T-cell (primary cell): Measurements from ENCODE around the gene PIP4K2B. TPM values are rescaled to one million over a fixed set of nuclear protein-coding genes. Genes with fewer than 3 reads are reported as not detected.
A peak's percentile ranks its signal among the peaks of the same experiment; 100 is the strongest.

Experiments used
- ATAC-seq, 4 experiments: fragments of 200-7000 bp in 3 of 4; fragments of 150-1000 bp in 1 of 4; cut with Tn5 transposase; replicated peaks in 1 of 4; 1 replicate in 3 of 4; 2 replicates in 1 of 4; pipeline ENCODE4 v1.10.0; 2021; ENCODE audit warnings: moderate library complexity in 3 of 4, mild to moderate bottlenecking in 2 of 4, moderate number of reproducible peaks in 1 of 4
- CTCF ChIA-PET, 2 donors: fragments of 300-600 bp; sonication (Branson Sonifier 250); formaldehyde crosslinking; loops; one replicate each; lab custom pipeline; 2022; ENCODE audit warnings: antibody characterized with exemption in 2 of 2; lab: Charles Lee
- POLR2A ChIA-PET, 2 donors: fragments of 300-600 bp; sonication (Branson Sonifier 250); formaldehyde crosslinking; loops; one replicate each; lab custom pipeline; 2022; ENCODE audit warnings: antibody characterized with exemption in 2 of 2; lab: Charles Lee
- DNase-seq, 35 experiments: peaks; one replicate each; pipeline versions ENCODE4 v3.0.0 to v3.0.0-alpha.2; 2013 to 2023
- H3K27ac ChIP-seq: one replicate; pipeline ENCODE4 v1.5.1; 2013; ENCODE audit warnings: low read length
- H3K27me3 ChIP-seq, 2 experiments: replicated peaks in 1 of 2; 1 replicate in 1 of 2; 2 replicates in 1 of 2; pipeline versions ENCODE4 v1.6.1 to v1.7.0; 2013; ENCODE audit warnings: low read length in 1 of 2, mixed read lengths in 1 of 2; ENCODE audit not compliant: control insufficient read depth in 2 of 2, insufficient read depth in 2 of 2; ENCODE audit errors: extremely low read depth in 1 of 2
- H3K36me3 ChIP-seq, 2 donors: 1 replicate in 1 of 2; 2 replicates in 1 of 2; pipeline versions ENCODE4 v1.6.1 to v1.7.0; 2013; ENCODE audit warnings: low read length in 1 of 2; ENCODE audit not compliant: control insufficient read depth in 2 of 2, insufficient read depth in 1 of 2; ENCODE audit errors: extremely low read depth in 1 of 2
- H3K4me1 ChIP-seq, 2 experiments: 1 replicate in 1 of 2; 2 replicates in 1 of 2; pipeline versions ENCODE4 v1.6.1 to v1.7.0; 2013; ENCODE audit warnings: low read length in 2 of 2, mixed read lengths in 1 of 2; ENCODE audit not compliant: insufficient read depth in 2 of 2, control insufficient read depth in 1 of 2; ENCODE audit errors: extremely low read depth in 1 of 2
- H3K4me3 ChIP-seq, 2 donors: 1 replicate in 1 of 2; 2 replicates in 1 of 2; pipeline versions ENCODE4 v1.5.1 to v1.7.0; 2013; ENCODE audit warnings: mild to moderate bottlenecking in 2 of 2, low read length in 1 of 2, moderate library complexity in 1 of 2; ENCODE audit not compliant: control insufficient read depth in 1 of 2; ENCODE audit errors: extremely low read depth in 1 of 2
- H3K9me3 ChIP-seq: 2 replicates; pipeline ENCODE4 v1.7.0; 2013
- H3K27ac Mint-ChIP-seq, 2 donors: one replicate each; pipeline ENCODE4 v1.8.0; 2020 to 2021; ENCODE audit warnings: mild to moderate bottlenecking in 2 of 2, mixed read lengths in 2 of 2
- H3K27me3 Mint-ChIP-seq, 2 donors: one replicate each; pipeline ENCODE4 v1.8.0; 2021 to 2022; ENCODE audit warnings: mixed read lengths in 2 of 2
- H3K36me3 Mint-ChIP-seq: one replicate; pipeline ENCODE4 v1.8.0; 2021; ENCODE audit warnings: mixed read lengths
- H3K4me1 Mint-ChIP-seq, 3 donors: one replicate each; pipeline ENCODE4 v1.8.0; 2020 to 2022; ENCODE audit warnings: mixed read lengths in 3 of 3, mild to moderate bottlenecking in 1 of 3
- H3K4me3 Mint-ChIP-seq, 3 donors: one replicate each; pipeline ENCODE4 v1.8.0; 2020 to 2022; ENCODE audit warnings: mild to moderate bottlenecking in 3 of 3, mixed read lengths in 3 of 3, moderate library complexity in 3 of 3
- H3K9me3 Mint-ChIP-seq, 3 donors: one replicate each; pipeline ENCODE4 v1.8.0; 2020 to 2022; ENCODE audit warnings: mixed read lengths in 3 of 3
- WGBS: methylation state at CpG from one replicate; pipeline ENCODE4 v1.1.5; 2013; ENCODE audit warnings: missing lambda C conversion rate; ENCODE audit not compliant: insufficient coverage; 5-methylcytosine and 5-hydroxymethylcytosine counted together
- total RNA-seq, 35 experiments: library from RNA in 6 of 35; stranded (reverse) in 6 of 35; fragments of 120-200 nt in 1 of 35; gene quantifications; one replicate each; pipeline versions ENCODE4 v1.2.1 to v1.2.4 and lab custom pipeline; 2013 to 2026

Gene PIP4K2B
- total RNA-seq, 5 donors from 2014 or later (not counting 1 experiment from before 2014, with no cell fraction given): 36.4 to 60.3 (median 52.6) TPM

- Histone ChIP-seq H3K9me3 (no peaks in the 10 kb centered on the region), H3K36me3 (peaks cover 9 to 60% of the 10 kb centered on the region in 2 donors), H3K27ac (no peak overlapping the region), H3K4me3 (no peak overlapping the region), H3K4me1 (no peaks in the 10 kb centered on the region), H3K27me3 (no peaks in the 10 kb centered on the region)
- no peak for ATAC-seq
- Mint-ChIP-seq H3K4me3 (no peak overlapping the region), H3K9me3 (no peaks in the 10 kb centered on the region), H3K36me3 (peaks cover 24% of the 10 kb centered on the region), H3K27ac (no peak overlapping the region), H3K4me1 (peaks cover 10 to 17% (median 15%) of the 10 kb centered on the region in 3 donors), H3K27me3 (no peaks in the 10 kb centered on the region)
- DNase-seq: no peak
- 89% methylated on average over 6 of the region's 6 CpGs for WGBS
- CTCF ChIA-PET: no interaction called here
- POLR2A ChIA-PET: no interaction called here
Measured at GRCh38 chr17:38786372-38786771, 13.0 kb downstream of the PIP4K2B start.

- H3K27me3 Mint-ChIP-seq: no peaks in the 10 kb centered on the region
- no peak overlapping the region for H3K4me3 ChIP-seq
- ChIA-PET POLR2A (no interaction called here), CTCF (no interaction called here)
- H3K27ac ChIP-seq: no peak overlapping the region
- H3K36me3 ChIP-seq: peaks cover 11 to 82% of the 10 kb centered on the region in 2 donors
- WGBS: 100% methylated on average over 1 of the region's 3 CpGs
- H3K36me3 Mint-ChIP-seq: peaks cover 43% of the 10 kb centered on the region
- no peaks in the 10 kb centered on the region for H3K9me3 ChIP-seq
- no peaks in the 10 kb centered on the region for H3K9me3 Mint-ChIP-seq
- DNase-seq (no peak), ATAC-seq (no peak)
- no peak overlapping the region for H3K27ac Mint-ChIP-seq
- H3K4me1 ChIP-seq: no peaks in the 10 kb centered on the region
- no peaks in the 10 kb centered on the region for H3K27me3 ChIP-seq
- H3K4me3 Mint-ChIP-seq: no peak overlapping the region
- H3K4me1 Mint-ChIP-seq: peaks cover 2 to 7% (median 3%) of the 10 kb centered on the region in 3 donors
Measured at GRCh38 chr17:38783227-38783626, 16.1 kb downstream of the PIP4K2B start.

GRCh38 chr17:38779965-38780752 is 19.2 kb downstream of the PIP4K2B start:
- H3K4me1 ChIP-seq: no peaks in the 10 kb centered on the region
- H3K4me3 Mint-ChIP-seq: no peak overlapping the region
- 95% methylated on average over 23 of the region's 23 CpGs for WGBS
- H3K27me3 ChIP-seq: no peaks in the 10 kb centered on the region
- H3K36me3 ChIP-seq: peaks cover 17 to 90% of the 10 kb centered on the region in 2 donors
- no peak for ATAC-seq
- DNase-seq: no peak
- peaks cover 0 to 2% (median 0%) of the 10 kb centered on the region in 3 donors for H3K4me1 Mint-ChIP-seq
- H3K9me3 ChIP-seq: no peaks in the 10 kb centered on the region
- CTCF ChIA-PET: no interaction called here
- peaks cover 34% of the 10 kb centered on the region for H3K36me3 Mint-ChIP-seq
- H3K9me3 Mint-ChIP-seq: no peaks in the 10 kb centered on the region
- POLR2A ChIA-PET: no interaction called here
- no peak overlapping the region for H3K27ac ChIP-seq
- H3K27ac Mint-ChIP-seq: no peak overlapping the region
- H3K27me3 Mint-ChIP-seq: no peaks in the 10 kb centered on the region
- H3K4me3 ChIP-seq: no peak overlapping the region

DNA sequence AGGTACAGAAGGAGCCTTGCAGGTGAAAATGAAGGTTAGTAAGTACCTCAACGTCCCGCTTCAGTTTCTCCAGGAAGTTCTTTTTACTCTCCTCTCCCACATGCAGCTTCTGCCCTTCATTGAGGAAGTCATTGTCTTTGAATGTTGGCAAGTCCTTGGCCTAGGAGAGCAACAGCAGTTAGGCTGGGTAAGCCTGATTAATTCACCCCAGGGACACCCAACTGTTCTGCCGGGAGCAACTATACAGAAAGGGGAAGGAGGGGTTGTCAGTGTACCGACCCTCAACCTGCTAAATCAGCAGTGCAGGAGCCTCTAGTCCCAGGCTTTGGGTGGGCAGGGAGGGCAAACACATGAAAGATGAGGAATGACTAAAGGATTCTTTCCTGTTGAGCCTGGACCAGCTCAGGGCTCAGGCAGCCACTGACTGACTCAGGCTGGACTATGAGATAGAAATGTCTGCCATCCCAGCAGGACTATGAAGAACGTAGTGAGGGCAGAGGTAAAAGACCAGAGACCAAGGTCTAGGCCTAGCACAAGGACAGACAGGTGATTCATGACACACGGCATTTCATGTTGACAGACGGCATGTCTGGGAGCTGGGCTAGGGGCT is 21.6 kb downstream of the PIP4K2B start:
- Mint-ChIP-seq H3K27me3 (no peaks in the 10 kb centered on the region), H3K4me1 (peaks cover 0 to 2% (median 0%) of the 10 kb centered on the region in 3 donors), H3K9me3 (no peaks in the 10 kb centered on the region), H3K4me3 (no peak overlapping the region), H3K27ac (no peak overlapping the region), H3K36me3 (peaks cover 39% of the 10 kb centered on the region)
- 100% methylated on average over 3 of the region's 7 CpGs for WGBS
- Histone ChIP-seq H3K27ac (no peak overlapping the region), H3K27me3 (no peaks in the 10 kb centered on the region), H3K9me3 (no peaks in the 10 kb centered on the region), H3K36me3 (peaks cover 13 to 86% of the 10 kb centered on the region in 2 donors), H3K4me3 (no peak overlapping the region), H3K4me1 (no peaks in the 10 kb centered on the region)
- ATAC-seq (no peak), DNase-seq (no peak)
- ChIA-PET POLR2A (no interaction called here), CTCF (no interaction called here)

DNA sequence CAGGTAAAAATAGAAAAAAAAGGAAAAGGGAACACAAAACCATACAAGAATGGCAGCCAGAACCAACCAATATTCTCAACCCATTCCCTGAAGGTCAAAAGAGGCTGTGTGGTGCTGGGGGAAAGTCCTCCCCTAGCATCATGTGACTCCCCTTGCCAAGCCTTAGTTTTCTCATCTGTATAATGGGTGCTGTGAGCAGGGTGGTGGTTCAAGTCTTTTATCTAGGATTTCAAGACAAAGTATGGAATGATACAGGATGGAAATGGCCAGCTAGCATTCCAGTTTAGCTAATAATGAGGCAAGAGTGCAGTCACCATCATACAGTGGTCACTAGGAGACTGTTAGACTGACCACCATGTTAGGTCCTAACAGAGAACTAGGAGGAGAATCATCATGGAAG is 26.1 kb downstream of the PIP4K2B start:
- H3K4me1 ChIP-seq: no peaks in the 10 kb centered on the region
- Mint-ChIP-seq H3K4me3 (no peak overlapping the region), H3K9me3 (no peaks in the 10 kb centered on the region), H3K36me3 (peaks cover 42% of the 10 kb centered on the region), H3K27ac (peak overlapping the region in 1 of 2 donors; percentile 16), H3K27me3 (no peaks in the 10 kb centered on the region), H3K4me1 (no peaks in the 10 kb centered on the region)
- DNase-seq: no peak
- H3K36me3 ChIP-seq: peaks cover 16 to 82% of the 10 kb centered on the region in 2 donors
- H3K27me3 ChIP-seq: no peaks in the 10 kb centered on the region
- no peaks in the 10 kb centered on the region for H3K9me3 ChIP-seq
- no peak overlapping the region for H3K4me3 ChIP-seq
- no peak overlapping the region for H3K27ac ChIP-seq
- POLR2A ChIA-PET: interaction anchor here in 1 of 2 donors (0.5 kb wide), 1 partner anchor 21 kb away, joined by 4 read pairs; no protein-coding TSS in a partner anchor
- CTCF ChIA-PET: no interaction called here
- no peak for ATAC-seq

DNA sequence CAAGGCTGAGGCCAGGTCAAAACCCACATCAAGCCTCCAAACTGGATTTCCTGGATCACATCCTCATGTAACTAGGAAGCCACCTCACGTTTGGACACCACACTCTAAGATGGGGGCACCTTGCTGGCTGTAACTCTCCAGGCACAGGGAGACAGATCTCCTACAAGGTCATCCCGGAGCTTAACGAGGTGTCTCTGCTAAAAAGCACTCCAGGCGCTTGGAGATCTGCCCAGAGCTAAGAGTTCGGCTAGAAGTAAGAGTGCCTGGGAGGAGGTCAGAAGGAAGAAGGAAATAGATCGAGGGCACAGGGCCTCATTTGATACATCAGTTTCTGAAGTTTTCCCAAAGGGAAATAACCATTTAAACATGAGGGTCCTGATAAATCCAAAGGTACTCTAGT is 30.9 kb downstream of the PIP4K2B start:
- POLR2A ChIA-PET: no interaction called here
- no peak overlapping the region for H3K4me3 ChIP-seq
- no peaks in the 10 kb centered on the region for H3K9me3 ChIP-seq
- H3K9me3 Mint-ChIP-seq: no peaks in the 10 kb centered on the region
- peaks cover 66% of the 10 kb centered on the region for H3K36me3 Mint-ChIP-seq
- ATAC-seq: no peak
- H3K36me3 ChIP-seq: peaks cover 10 to 91% of the 10 kb centered on the region in 2 donors
- WGBS: 87% methylated on average over 5 of the region's 6 CpGs
- no peak overlapping the region for H3K4me3 Mint-ChIP-seq
- peak overlapping the region in 1 of 2 donors; percentile 34 for H3K27ac Mint-ChIP-seq
- H3K4me1 ChIP-seq: no peaks in the 10 kb centered on the region
- DNase-seq: no peak
- H3K27me3 ChIP-seq: no peaks in the 10 kb centered on the region
- CTCF ChIA-PET: no interaction called here
- H3K27ac ChIP-seq: no peak overlapping the region
- H3K27me3 Mint-ChIP-seq: no peaks in the 10 kb centered on the region
- H3K4me1 Mint-ChIP-seq: no peaks in the 10 kb centered on the region
